MM.1S (cell line): ENCODE measurements around the gene GRK7.

Source experiments
- EZH2 ChIP-seq: fragments of 300-600 bp; sonication (generic); optimal IDR thresholded peaks from 2 replicates; pipeline ENCODE3; 2017; ENCODE audit warnings: low read depth, mild to moderate bottlenecking, antibody characterized with exemption, low read length, mixed read lengths
- EZH2phosphoT487 ChIP-seq: fragments of 300-600 bp; sonication (generic); IDR thresholded peaks from 2 replicates; pipeline ENCODE4 v1.6.1; 2018; ENCODE audit warnings: antibody characterized with exemption, low read length
- TF ChIP-seq, protein P1 (sequence below): fragments of 300-600 bp; sonication (generic); IDR thresholded peaks from 2 replicates; pipeline ENCODE4 v1.5.1; 2016; ENCODE audit warnings: antibody characterized with exemption, low read length, mixed read lengths

- TF ChIP-seq, protein P1, sequence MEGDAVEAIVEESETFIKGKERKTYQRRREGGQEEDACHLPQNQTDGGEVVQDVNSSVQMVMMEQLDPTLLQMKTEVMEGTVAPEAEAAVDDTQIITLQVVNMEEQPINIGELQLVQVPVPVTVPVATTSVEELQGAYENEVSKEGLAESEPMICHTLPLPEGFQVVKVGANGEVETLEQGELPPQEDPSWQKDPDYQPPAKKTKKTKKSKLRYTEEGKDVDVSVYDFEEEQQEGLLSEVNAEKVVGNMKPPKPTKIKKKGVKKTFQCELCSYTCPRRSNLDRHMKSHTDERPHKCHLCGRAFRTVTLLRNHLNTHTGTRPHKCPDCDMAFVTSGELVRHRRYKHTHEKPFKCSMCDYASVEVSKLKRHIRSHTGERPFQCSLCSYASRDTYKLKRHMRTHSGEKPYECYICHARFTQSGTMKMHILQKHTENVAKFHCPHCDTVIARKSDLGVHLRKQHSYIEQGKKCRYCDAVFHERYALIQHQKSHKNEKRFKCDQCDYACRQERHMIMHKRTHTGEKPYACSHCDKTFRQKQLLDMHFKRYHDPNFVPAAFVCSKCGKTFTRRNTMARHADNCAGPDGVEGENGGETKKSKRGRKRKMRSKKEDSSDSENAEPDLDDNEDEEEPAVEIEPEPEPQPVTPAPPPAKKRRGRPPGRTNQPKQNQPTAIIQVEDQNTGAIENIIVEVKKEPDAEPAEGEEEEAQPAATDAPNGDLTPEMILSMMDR, result no peak
- no peak for TF ChIP-seq EZH2
- no peak for TF ChIP-seq EZH2phosphoT487
Measured at GRCh38 chr3:141804447-141804777, 41.2 kb downstream of the GRK7 start.
